NCI-H460 (cell line): ENCODE results near the gene TMEM79. TPM values are rescaled to one million over a fixed set of nuclear protein-coding genes. Genes with fewer than 3 reads are reported as not detected.

Source experiments
- DNase-seq: peaks from one replicate; pipeline ENCODE4 v3.0.0-alpha.2; 2016; ENCODE audit warnings: low read depth; ENCODE audit errors: extremely low read depth
- total RNA-seq: library from RNA; depleted of rRNA; stranded (reverse); fragments of >200 nt; shearing (Covaris generic); gene quantifications from 2 replicates; pipeline ENCODE4 v1.2.3, GENCODE V29; 2014

TMEM79 gene
- total RNA-seq, 1 experiment from 2014 or later, result 13.3 TPM

DNA sequence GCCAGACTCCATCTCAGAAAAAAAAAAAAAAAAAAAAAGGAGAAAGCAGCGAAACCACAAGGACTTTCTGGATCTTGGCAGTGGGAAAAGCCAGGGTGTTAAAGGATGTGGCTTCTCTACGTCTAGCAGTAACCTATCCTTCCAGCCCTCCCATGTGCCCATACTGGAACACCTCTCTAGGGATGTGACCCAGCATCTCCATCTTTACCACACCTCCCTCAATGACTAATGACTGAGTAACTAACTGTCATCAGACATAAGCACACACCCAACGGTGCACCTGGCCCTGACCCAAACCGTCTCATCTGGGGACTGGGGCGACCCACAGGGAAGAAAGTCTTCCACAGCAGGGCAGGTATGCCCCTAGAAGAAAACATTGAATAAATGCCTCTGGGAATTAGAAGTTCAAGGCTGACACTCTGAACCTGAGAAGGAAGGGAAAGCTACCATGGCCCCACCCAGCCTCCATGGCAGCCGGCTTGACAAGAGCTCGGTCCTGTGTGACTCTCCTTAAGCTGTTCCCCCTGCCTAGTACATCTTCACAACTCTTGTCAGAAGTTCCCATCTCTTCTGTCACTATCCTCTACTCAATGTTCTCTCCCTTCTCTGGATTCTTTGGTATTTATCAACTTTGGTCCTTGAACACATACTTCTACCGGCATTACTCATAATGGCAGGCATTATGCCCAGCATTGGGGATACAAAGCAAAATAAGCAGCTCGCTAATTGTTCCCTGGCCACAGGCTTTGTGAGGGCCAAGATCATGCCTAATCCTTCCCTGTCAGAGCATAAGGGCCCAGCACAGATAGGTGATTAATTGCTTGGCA, 21.5 kb upstream of the TMEM79 start:
- no peak for DNase-seq

DNA sequence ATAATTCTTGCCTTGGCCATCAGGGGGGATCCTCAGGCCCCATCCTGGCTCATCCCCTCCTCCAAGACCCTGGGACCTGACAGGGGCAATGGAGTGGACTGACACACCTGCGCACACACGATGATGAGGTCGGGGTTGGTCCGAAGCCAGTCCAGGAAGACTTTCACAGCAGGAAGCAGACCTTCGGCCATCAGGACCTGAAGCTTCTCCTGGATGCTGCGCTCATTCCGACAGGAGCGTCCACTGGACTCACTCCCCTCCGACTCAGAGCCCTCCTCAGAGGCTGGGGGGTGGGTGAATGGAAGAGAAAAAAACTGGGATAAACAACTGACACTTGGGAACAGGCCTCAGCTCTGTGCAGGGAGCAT, 20.9 kb upstream of the TMEM79 start:
- DNase-seq, result no peak

DNA sequence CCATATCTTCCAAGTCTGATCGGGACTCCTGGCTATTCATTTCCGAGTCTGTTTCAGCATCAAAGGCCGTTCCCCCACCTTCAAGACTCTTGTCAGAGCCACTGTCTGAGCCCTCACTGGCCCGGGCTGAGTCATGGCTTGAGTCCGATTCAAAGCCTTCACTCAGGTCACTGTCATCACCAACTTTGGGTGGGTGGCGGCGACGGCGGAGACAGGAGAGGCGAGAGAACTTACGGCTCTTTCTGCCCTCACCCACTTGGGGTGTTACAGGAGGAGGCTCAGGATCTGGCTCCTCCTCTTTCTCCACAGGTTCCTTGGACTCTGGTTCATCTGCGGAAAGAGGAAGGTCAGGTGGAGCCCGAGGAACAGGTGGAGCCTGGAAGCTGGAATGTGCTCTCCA, 18.1 kb upstream of the TMEM79 start:
- DNase-seq, result no peak

DNA sequence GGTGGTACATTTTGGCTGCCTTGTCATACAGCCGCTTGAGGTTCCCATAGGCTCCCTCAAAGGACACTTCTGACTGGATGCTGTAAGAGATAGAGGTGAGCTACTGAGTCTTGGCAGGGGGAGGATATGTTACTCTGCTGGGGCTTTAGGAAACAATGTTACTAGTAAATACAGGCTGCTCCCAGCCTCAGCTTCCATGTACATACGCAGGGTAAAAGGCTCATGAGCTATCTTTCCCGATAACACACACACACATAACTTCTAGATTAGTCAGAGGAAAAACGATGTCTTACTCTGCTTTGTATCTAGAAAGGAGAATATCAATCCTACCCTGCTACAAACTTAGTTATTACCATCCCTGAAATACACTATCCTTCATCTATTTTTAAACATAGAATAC, 15.8 kb upstream of the TMEM79 start:
- DNase-seq, result no peak

DNA sequence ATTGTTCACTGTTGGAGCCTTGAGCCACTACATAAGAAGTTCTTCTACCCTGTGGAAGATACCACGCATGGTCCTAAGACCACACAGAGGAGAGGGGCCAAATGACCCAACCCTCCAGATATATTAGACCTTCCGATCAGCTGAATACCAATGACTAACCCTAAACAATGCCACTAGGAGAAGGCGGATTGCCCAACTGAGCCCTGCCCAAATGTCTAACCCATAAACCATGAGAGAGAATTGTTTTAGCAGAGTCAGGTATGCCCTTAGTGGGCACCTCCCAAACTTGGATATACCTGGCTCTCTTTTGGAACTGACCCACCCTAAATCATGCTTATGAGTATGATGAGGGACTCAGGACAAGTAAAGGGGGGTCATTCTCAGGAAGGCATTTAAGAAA, 13.8 kb upstream of the TMEM79 start:
- no peak for DNase-seq

DNA sequence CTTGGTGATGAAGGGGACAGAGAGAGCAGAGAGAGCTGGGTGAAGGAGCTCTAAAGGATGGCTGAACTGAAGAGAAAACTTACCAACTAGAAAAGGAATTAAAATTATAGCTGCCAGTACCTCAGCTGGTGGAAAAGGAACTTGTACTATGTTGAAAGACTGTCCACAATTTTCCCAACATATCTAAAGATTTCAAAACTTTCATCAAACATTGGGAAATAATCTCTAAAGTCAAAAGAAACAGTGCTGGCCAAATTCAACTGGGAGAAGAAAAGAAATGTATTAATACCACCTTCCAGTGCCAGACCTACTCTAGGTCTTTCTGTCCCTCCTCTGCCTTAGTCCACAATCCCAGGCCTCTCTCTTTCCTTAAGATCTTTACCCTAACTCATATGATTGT, 7.6 kb upstream of the TMEM79 start:
- DNase-seq, result no peak

DNA sequence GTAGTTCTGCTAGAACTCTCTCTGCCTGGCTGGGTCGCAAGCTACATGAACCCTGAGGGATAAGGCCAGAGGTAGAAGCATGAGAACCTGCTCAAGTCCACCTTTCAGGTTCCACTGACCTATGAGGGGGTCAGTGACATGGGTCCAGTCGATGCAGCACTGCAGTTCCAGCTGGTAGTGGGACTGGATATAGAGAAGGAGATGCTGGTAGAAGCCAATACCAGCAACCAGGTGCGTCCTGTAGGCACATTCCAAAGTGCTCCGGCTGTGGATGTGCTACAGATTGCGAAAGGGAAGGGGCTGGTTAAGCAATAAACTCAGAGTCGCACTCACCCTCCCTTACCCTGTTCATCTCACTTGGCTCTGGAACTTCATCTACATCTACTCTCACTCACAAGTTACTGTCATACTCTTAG, 7.2 kb upstream of the TMEM79 start:
- no peak for DNase-seq

DNA sequence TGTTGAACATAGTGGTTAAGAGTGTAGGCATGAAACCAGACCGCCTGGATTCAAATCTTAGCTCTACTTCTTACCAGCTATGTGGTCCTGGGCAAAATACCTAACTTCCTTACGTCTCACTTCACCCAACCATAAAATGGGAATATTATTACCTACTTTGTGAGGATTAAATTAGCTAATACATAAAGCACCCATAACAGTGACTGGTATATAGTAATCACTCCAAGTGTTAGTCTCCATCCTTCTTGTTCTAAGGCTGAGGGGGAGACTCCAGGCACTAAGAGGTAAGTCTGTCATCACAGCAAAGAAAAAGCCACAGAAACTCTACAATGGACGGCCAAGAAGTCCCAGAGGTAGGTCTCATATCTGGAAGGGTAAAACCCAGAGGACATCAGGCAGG, 4.3 kb upstream of the TMEM79 start:
- no peak for DNase-seq

DNA sequence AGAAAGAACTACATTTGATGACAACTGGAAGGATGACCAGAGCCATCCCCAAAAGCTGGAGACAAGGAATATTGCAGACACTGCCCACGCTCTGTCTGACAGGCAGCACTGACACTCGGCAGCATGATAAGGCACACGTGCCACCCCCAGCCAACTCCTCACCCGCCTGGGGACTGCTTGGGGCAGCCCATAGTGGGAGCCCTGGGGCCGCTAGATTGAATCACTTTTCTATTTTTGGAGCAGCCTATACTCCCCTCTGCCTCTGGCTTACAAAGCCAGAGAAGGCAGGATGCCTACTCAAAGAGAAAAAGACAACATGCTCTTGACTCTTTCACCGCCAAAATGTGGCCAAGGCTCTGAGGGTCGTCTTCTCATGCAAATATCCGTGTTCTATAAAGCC, 2.8 kb upstream of the TMEM79 start:
- no peak for DNase-seq

DNA sequence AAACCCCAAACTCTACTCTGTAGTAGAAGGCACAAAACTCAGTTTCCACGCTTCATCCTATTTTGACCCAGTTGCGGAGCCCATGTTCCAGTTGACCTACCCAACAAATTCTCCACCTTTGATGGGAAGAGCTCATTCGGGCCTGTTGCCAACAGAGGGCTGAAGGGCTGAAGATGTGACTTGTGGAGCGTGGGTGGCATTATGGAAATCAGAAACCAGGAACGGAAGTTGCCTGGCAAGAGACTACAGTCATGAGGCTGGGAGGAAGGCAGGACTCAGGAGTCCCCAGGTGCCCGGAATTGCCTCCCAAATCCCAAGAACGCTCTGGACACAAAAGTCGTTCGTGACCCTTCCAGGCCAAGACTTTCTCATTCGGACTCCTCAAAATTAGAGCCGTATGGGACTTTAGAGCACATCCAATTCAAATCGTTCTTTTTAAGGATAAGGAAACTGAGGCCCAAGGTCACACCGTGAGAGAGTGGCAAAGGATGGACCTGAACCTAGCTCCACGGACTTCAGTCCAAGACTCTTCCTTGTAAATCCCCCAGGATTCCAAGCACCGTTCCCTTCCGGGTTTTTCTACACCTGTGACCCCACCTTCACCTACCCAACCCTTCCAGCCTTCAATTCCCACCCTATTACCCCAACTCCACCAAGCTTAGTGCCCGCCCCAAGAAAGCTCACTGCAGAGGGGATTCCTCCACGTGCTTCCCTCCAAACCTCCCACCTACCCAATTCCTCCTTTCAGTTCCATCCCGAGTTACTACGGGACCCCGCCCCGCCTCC, 2.2 kb upstream of the TMEM79 start:
- no peak for DNase-seq

DNA sequence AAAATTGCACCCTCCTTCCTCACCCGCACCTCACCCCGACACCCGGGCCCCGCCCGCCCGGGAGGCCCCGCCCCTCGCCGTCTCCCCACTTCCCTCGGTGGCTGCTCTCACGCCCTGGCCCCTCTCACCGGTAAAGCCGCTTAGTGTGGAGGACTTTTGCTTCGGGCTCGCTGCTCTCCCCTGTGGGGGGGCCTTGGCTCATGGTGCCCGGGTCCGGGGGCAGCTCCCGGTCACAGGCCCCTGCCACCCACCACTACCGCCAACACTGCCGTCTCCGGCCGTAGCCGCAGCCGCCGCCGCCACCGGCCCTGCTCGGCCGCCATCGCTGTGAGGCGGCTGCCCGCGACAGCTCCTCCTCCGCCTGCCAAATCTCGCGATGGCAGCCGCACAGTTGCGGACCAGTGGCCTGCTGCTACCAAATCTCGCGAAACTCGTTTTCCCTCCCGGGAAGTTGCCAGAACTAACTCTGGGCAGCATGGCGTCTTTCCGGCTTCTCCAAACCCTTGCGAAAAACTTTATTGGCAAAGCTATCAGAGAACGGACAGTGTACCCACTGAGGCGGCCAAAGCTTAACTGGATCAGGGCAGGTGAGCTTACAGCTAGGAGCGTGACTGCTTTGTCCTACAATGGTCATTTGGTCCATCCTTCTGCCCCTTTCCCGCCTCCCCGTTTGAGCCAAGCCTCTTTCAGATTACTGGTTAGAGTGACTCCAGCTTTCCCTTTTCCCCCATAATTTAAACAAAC, 1.5 kb upstream of the TMEM79 start, which contains the start of gene SMG5:
Gene SMG5 (minus strand): TSS at position 347 of the 744 bp plus-strand sequence. CDS start 145 bp downstream, at position 202.
- peak; percentile 100 for DNase-seq

DNA sequence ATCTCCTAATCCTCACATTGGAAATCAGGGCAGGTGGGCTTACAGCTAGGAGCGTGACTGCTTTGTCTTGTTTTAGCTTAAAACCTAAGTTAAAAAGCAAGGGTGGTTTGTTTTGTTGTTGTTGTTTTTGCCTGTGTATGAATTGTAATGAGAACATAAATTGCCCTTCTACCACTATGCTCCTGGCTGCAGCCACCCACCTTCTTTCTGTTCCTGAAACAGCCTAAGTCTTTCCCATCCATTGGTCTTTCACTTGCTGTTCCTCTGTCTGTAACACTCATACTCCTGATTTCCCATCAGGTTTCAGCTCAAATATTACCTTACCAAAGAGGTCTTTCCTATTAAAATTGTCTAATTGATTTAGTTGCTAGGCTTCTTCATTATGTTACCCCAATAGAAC, 604 bp upstream of the TMEM79 start:
- DNase-seq, result no peak

DNA sequence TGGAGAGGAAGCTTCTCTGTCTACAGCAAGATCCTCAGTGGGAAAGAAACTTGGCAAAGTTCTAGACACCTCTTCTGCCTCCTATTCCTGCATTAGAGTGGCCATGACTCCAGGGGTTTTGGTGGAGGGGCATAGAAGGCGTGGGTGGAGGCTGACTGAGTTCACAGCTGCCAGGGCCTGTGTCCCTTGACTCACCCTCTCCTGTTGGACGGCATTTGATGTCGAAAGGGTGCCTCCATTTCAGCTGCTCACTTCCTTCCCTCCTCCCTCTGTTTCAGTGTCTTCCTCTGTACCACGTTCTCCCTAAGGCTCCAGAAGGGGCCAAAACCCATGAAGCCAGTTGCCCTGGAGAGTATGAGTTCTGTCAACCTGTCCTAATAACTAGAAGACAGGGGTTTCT, 632 bp downstream of the TMEM79 start:
- no peak for DNase-seq

DNA sequence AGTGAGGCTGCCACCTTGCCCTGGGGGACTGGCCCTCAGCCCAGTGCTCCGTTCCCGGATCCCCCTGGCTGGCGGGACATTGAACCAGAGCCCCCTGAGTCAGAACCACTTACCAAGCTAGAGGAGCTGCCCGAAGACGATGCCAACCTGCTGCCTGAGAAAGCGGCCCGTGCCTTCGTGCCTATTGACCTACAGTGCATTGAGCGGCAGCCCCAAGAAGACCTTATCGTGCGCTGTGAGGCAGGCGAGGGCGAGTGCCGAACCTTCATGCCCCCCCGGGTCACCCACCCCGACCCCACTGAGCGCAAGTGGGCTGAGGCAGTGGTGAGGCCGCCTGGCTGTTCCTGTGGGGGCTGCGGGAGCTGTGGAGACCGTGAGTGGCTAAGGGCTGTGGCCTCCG, 1.3 kb downstream of the TMEM79 start:
- DNase-seq, result no peak

DNA sequence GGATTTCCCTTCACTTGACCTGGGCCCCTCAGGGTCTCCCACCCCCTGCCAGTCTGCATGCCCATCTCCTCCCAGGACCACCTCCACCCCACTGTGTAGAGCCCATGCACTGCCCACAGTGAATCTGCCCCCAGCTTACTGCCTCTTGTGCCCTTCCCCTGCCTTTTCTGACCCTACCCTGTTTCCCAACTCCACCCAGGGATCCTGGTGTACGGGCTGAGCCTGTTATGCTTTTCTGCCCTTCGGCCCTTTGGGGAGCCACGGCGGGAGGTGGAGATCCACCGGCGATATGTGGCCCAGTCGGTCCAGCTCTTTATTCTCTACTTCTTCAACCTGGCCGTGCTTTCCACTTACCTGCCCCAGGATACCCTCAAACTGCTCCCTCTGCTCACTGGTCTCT, 1.9 kb downstream of the TMEM79 start:
- no peak for DNase-seq

DNA sequence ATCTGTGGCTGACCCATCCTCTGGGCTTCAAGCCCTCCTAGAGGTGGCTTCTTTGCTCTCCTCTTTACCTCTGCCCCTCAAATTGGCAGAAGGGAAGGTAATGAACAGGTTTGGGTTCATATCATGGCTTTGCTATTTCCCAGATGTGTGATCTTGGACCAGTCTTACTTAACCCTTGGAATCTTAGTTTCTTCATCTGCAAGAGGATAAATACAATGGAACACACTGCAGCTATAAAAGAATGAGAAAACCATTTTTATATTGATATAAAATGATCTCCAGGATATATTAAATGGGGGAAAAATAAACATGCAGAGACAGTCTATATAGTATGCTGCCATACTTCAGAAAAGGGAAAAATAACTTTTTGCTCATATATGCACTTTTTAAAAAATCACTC, 5.7 kb downstream of the TMEM79 start:
- no peak for DNase-seq

DNA sequence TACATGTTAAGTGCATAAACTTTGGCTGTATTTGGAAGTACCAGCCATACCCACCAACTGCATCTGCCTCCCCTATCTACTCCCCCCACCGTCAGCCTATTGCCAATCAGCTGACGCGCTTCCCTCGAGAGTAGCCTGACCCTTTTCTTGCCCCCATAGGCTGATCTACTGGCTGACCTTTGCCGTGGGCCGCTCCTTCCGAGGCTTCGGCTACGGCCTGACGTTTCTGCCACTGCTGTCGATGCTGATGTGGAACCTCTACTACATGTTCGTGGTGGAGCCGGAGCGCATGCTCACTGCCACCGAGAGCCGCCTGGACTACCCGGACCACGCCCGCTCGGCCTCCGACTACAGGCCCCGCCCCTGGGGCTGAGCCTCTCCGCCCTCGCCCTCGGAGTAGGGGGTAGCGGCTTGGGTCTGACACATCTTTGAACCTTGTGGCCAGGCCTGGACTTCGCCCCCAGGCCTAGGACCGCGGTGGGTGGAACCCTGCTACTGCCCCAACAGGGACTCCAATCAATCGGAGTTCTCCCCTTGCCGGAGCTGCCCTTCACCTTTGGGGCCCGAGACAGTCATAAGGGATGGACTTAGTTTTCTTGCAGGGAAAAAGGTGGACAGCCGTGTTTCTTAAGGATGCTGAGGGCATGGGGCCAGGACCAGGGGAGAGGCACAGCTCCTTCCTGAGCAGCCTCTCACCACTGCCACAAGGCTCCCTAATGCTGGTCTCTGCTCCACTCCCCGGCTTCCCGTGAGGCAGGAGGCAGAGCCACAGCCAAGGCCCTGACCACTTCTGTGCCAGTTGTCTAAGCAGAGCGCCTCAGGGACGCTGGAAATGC, 7.3 kb downstream of the TMEM79 start:
- DNase-seq, result peak; percentile 75

DNA sequence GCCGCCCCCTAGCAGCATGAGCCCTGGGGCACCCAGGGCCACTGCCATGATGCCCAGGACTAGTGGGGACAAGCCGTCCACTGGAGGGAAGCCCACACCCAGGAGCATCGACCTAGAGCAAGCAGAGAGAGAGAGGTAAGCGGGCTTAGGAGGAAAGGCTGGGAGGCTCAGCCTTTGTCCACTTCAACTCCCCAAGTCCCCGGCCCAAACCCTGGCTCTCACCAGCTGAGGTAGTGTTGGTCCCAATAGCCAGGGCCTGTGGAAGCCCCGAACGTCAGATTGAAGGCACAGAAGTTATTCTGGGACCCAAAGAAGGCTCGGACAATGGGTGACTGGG, 8.9 kb downstream of the TMEM79 start:
- DNase-seq, result no peak

DNA sequence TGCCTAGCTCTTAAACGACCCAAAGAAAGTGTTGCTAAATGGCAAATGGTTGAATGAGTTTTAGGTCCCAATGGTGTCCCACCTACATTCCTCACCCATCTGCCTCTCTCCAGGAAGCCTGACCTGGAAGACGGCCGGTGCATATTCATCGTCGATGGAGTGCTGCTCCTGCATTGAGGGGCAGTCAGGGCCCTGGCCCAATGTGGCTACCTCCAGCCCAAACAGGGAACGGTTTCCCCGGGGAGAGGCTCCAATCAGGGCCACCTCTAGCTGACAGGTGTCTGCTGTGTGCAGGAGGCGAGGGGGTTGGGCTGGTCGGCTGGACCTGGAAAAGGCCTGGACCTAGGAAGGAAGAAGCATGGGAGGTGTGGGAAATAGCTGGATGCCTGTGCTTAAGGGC, 9.8 kb downstream of the TMEM79 start:
- no peak for DNase-seq

DNA sequence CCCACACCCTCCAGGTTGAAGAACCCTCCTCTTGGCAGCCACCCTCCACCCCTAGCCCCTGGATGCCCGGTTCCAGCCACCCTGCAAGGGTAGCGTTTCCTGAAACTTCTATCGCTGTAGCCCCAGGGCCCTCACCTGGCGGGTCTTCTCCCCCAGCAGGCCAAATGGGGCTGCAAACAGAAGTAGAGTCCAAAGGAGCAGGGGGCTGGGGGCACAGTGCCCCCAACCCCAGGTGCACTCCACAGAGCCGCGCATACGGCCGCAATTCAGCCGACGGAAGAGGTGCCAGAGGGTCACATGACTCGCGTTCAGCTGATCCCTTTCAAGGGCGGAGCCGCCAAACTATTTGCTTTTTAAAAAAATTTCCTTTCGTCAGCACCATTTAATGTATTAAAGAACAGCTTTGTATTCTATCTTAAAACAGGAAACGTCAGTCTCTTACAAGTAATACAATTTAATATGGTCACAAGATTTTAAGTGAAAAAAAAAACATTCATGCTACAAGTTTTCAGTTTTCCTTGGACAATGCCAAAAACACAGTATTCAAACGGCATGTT, 11.3 kb downstream of the TMEM79 start, which contains the start of gene GLMP:
Gene GLMP (minus strand): TSS at position 289 of the 557 bp plus-strand sequence. CDS start 34 bp downstream, at position 255.
- DNase-seq, result peak; percentile 56
